ENCODE measurements around the gene CPD. TPM values are rescaled to one million over a fixed set of nuclear protein-coding genes. Genes with fewer than 3 reads are reported as not detected.

Gene CPD
- total and polyA plus RNA-seq, 2 of the 13 experiments (the other 11 are each of a cell fraction or from before 2014, with no cell fraction given): 46.1 to 72.3 TPM

GRCh38 chr17:30375661-30376060 is 3.1 kb upstream of the CPD start (continued):
- TF ChIP-seq USF2 (IDR thresholded peaks at IDR 0.05; ENCODE audit: low read depth, low read length): no peak
- no peak for TF ChIP-seq USF2 (CRISPR knock-in tag; IDR thresholded peaks at IDR 0.05; ENCODE audit: borderline replicate concordance)
- TF ChIP-seq GATAD2A (CRISPR knock-in tag; IDR thresholded peaks at IDR 0.05): peak; percentile 54; the same call in 1 of the 2 replicates
- no peak for TF ChIP-seq DDIT3 (CRISPR knock-in tag; IDR thresholded peaks at IDR 0.05)
- TF ChIP-seq SOX13 (IDR thresholded peaks at IDR 0.05): no peak
- peak in 1 of 2 experiments; percentile 16; a peak in 1 of 4 replicates for TF ChIP-seq SOX13 (CRISPR knock-in tag; conservative IDR thresholded peaks at IDR 0.05 in 1 of 2, IDR thresholded peaks at IDR 0.05 in 1 of 2)
- TF ChIP-seq FOXK1 (CRISPR knock-in tag; IDR thresholded peaks at IDR 0.05; ENCODE audit: borderline replicate concordance, low read depth): peak; percentile 51; the same call in 1 of the 2 replicates
- TF ChIP-seq ZNF646 (CRISPR knock-in tag; IDR thresholded peaks at IDR 0.05): no peak
- TF ChIP-seq RAD51 (IDR thresholded peaks at IDR 0.05; ENCODE audit: borderline replicate concordance): no peak
- TF ChIP-seq ATF4 (CRISPR knock-in tag; IDR thresholded peaks at IDR 0.05): 0 out of 4 replicates have a peak, but pooled peaks of 1 of the 2 experiments have one; percentile 30
- TF ChIP-seq HBP1 (CRISPR knock-in tag; IDR thresholded peaks at IDR 0.05; ENCODE audit: low read depth): no peak
- 0 out of 2 replicates have a peak, but pooled peaks have one; percentile 21 for TF ChIP-seq PAXIP1 (CRISPR knock-in tag; conservative IDR thresholded peaks at IDR 0.05)
